Activated CD8-positive, alpha-beta T cell treated with anti-CD3 and anti-CD28 coated beads, Interleukin-2, amount 10 ng/mL, durations not matched to agents 7 days and 5 days (primary cell): ENCODE measurements around the gene ALDOC. TPM values are rescaled to one million over a fixed set of nuclear protein-coding genes. Genes with fewer than 3 reads are reported as not detected.

Experiments
- ATAC-seq: fragments of 150-1000 bp; cut with Tn5 transposase; one replicate; pipeline ENCODE4 v1.10.0; 2021; ENCODE audit warnings: moderate library complexity
- CTCF ChIA-PET: fragments of 350-600 bp; sonication (Branson Sonifier 250); formaldehyde crosslinking; loops from one replicate; lab custom pipeline; 2021; ENCODE audit warnings: antibody characterized with exemption; lab: Charles Lee
- POLR2A ChIA-PET: fragments of 350-600 bp; sonication (Branson Sonifier 250); formaldehyde crosslinking; loops from one replicate; lab custom pipeline; 2021; ENCODE audit warnings: antibody characterized with exemption; lab: Charles Lee
- DNase-seq: peaks from one replicate; pipeline ENCODE4 v3.0.0-alpha.2; 2020
- H3K27ac Mint-ChIP-seq: one replicate; pipeline ENCODE4 v1.8.0; 2021; ENCODE audit warnings: mild to moderate bottlenecking, mixed read lengths
- H3K27me3 Mint-ChIP-seq: one replicate; pipeline ENCODE4 v1.8.0; 2021; ENCODE audit warnings: low read depth, mixed read lengths
- H3K36me3 Mint-ChIP-seq: one replicate; pipeline ENCODE4 v1.8.0; 2021; ENCODE audit warnings: low read depth, mixed read lengths
- H3K4me1 Mint-ChIP-seq: one replicate; pipeline ENCODE4 v1.8.0; 2021; ENCODE audit warnings: low read depth, mixed read lengths
- H3K4me3 Mint-ChIP-seq: one replicate; pipeline ENCODE4 v1.8.0; 2021; ENCODE audit warnings: mild to moderate bottlenecking, mixed read lengths
- H3K9me3 Mint-ChIP-seq: one replicate; pipeline ENCODE4 v1.8.0; 2022; ENCODE audit warnings: mixed read lengths; ENCODE audit not compliant: insufficient read depth
- total RNA-seq, 2 experiments: library from RNA; stranded (reverse); gene quantifications; one replicate each; pipeline ENCODE4 v1.2.3, GENCODE V29; 2021

ALDOC gene
- 10 to 100 TPM; 97.3 to 99.7 TPM for total RNA-seq

DNA sequence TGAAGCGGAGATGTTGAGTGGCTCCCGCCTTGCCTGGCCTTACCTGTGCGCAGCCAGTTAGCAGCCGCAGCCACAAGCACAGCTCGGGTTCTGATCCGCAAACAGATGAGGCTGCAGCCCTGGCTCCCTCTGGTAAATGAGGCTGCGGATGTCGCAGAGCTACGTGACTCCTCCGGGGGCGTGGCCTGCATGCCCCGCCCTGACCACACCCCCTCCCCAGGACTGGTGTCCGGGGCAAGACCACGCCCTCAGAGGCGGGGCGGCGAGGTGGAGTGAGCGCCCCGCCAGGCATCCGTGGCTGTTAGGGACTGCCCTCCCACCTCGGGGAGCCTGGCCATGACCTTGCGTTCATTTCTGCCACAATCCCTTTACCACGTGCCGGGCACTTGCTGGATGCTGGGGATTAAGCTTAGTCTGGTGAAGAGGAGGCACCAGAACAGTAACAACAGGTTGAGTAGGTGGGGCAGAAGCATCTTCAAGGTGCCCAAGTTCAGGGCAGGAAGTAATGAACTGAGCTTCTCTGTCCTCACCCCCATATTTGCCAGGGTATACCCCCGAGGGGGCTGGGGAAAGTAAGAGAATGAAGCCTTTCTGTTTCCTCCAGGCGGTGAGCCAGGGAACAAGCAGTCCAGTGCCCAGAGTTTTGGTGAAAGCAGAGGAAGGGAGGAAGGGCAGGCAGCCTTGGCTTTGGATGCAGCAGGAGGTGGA, at the start of gene ALDOC:
TSS of gene ALDOC (minus strand) at position 138 of the 708 bp plus-strand sequence. CDS start 1,363 bp downstream, outside the sequence.
- no peaks in the 10 kb centered on the region for H3K9me3 Mint-ChIP-seq
- H3K27ac Mint-ChIP-seq, result peak within 1 kb of the TSS; percentile 86
- CTCF ChIA-PET, result interaction anchor here (0.6 to 4.9 kb wide), 11 partner anchors 11 to 349 kb away, joined by 3 to 44 read pairs (median 5); partner anchors contain the start of genes BLTP2, TLCD1 and UNC119
- DNase-seq (peak; percentile 98), ATAC-seq (peak; percentile 95)
- POLR2A ChIA-PET, result interaction anchor here (0.6 to 2.8 kb wide), 9 partner anchors 17 to 85 kb away, joined by 3 to 18 read pairs (median 4); partner anchors contain the start of genes SDF2, SPAG5 and SUPT6H
- H3K36me3 Mint-ChIP-seq, result peaks cover 64% of the 10 kb centered on the region
- H3K4me1 Mint-ChIP-seq, result peaks cover 47% of the 10 kb centered on the region
- H3K4me3 Mint-ChIP-seq, result peak within 1 kb of the TSS; percentile 84
- H3K27me3 Mint-ChIP-seq, result no peaks in the 10 kb centered on the region

GRCh38 chr17:28624148-28624547, 47.5 kb upstream of the ALDOC start:
- Mint-ChIP-seq H3K27ac (no peak overlapping the region), H3K4me3 (no peak overlapping the region), H3K4me1 (no peaks in the 10 kb centered on the region), H3K36me3 (peaks cover 67% of the 10 kb centered on the region), H3K27me3 (no peaks in the 10 kb centered on the region), H3K9me3 (no peaks in the 10 kb centered on the region)
- CTCF ChIA-PET, result interaction anchor here (0.6 to 2.7 kb wide), 3 partner anchors 10 to 22 kb away, joined by 3 to 14 read pairs (median 3); partner anchors contain the start of gene RSKR
- DNase-seq, result no peak
- no peak for ATAC-seq
- POLR2A ChIA-PET, result interaction anchor here (1.6 kb wide), 1 partner anchor 20 kb away, joined by 6 read pairs; the partner anchor contains the start of gene BLTP2

GRCh38 chr17:28623696-28624095, 47.0 kb upstream of the ALDOC start:
- ATAC-seq (no peak), DNase-seq (no peak)
- ChIA-PET POLR2A (interaction anchor here (0.7 to 1.6 kb wide), 2 partner anchors 20 to 51 kb away, joined by 6 read pairs; partner anchors contain the start of gene BLTP2), CTCF (interaction anchor here (0.6 to 2.7 kb wide), 3 partner anchors 10 to 22 kb away, joined by 3 to 14 read pairs (median 3); partner anchors contain the start of gene RSKR)
- no peak overlapping the region for H3K27ac Mint-ChIP-seq
- no peaks in the 10 kb centered on the region for H3K4me1 Mint-ChIP-seq
- peaks cover 71% of the 10 kb centered on the region for H3K36me3 Mint-ChIP-seq
- H3K4me3 Mint-ChIP-seq, result no peak overlapping the region
- no peaks in the 10 kb centered on the region for H3K9me3 Mint-ChIP-seq
- H3K27me3 Mint-ChIP-seq, result no peaks in the 10 kb centered on the region

DNA sequence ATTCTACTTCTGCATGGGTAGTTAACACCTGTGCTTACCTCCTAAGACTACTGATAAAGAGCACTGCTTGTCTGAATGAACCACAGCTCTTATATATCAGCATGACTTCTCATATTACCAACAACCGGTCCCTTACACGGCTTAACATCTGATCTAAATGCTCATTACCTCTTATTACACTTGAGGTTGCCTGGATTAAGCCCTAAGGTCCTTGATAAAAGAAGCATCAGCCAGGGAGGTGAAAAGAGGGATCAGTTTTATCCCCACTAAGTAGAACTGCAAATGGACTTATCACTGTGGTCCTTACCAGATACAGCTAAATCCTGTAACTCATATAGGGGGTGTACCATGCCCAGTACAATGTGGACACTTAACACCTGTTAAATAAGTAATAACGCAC, 45.5 kb upstream of the ALDOC start:
- DNase-seq (no peak), ATAC-seq (no peak)
- Mint-ChIP-seq H3K27ac (no peak overlapping the region), H3K4me3 (no peak overlapping the region), H3K9me3 (no peaks in the 10 kb centered on the region), H3K27me3 (no peaks in the 10 kb centered on the region), H3K4me1 (no peaks in the 10 kb centered on the region), H3K36me3 (peaks cover 71% of the 10 kb centered on the region)
- POLR2A ChIA-PET, result no interaction called here
- CTCF ChIA-PET, result no interaction called here

DNA sequence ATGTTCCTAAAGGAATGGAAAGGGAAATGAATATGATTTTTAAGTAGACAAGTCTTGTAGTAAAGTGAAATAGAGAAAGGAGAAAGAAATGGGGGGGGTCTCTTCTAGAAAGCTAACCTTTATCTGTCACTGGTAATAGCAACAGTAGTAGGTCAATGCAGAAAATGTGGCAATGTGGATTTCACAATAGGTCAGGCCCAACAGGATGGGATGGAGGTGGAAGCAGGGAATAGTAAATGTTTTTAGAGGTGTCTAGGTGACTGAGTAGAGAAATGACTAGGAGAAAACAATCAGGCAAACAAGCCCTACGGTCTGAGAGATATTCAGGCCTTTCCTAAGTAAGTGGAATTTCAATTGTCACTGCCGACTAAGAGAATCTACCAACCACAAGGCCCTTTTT, 43.3 kb upstream of the ALDOC start:
- DNase-seq, result no peak
- Mint-ChIP-seq H3K27me3 (no peaks in the 10 kb centered on the region), H3K27ac (no peak overlapping the region), H3K36me3 (peaks cover 83% of the 10 kb centered on the region), H3K9me3 (no peaks in the 10 kb centered on the region), H3K4me3 (no peak overlapping the region), H3K4me1 (no peaks in the 10 kb centered on the region)
- no peak for ATAC-seq
- CTCF ChIA-PET, result interaction anchor here (0.7 to 1.0 kb wide), 3 partner anchors 24 to 144 kb away, joined by 3 read pairs; no protein-coding TSS in a partner anchor
- POLR2A ChIA-PET, result interaction anchor here (1.1 kb wide), 1 partner anchor 20 kb away, joined by 3 read pairs; no protein-coding TSS in a partner anchor

DNA sequence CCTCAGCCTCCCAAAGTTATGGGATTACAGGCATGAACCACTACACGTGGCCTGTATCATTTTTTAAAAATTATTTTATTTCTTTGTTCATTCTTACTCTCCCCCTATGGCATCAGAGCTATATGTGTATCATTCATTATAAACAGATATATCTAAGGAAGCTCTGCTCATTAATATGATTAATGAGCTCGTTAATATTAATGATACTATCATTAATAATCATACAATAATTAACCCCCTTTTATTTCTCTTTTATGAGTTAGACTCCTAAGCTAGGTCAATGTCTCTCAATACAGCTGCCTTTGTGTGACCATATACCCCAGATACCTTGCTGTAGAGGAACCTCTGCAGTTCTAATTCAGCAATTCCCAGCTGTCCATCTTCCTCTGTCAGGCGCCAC, 41.8 kb upstream of the ALDOC start:
- POLR2A ChIA-PET, result interaction anchor here (0.8 to 1.7 kb wide), 2 partner anchors 17 to 19 kb away, joined by 3 to 8 read pairs; no protein-coding TSS in a partner anchor
- no peak for ATAC-seq
- DNase-seq, result no peak
- Mint-ChIP-seq H3K9me3 (no peaks in the 10 kb centered on the region), H3K4me3 (no peak overlapping the region), H3K27ac (no peak overlapping the region), H3K36me3 (peaks cover 79% of the 10 kb centered on the region), H3K27me3 (no peaks in the 10 kb centered on the region), H3K4me1 (peaks cover 3% of the 10 kb centered on the region)
- CTCF ChIA-PET, result interaction anchor here (1.3 kb wide), 1 partner anchor 145 kb away, joined by 4 read pairs; no protein-coding TSS in a partner anchor

DNA sequence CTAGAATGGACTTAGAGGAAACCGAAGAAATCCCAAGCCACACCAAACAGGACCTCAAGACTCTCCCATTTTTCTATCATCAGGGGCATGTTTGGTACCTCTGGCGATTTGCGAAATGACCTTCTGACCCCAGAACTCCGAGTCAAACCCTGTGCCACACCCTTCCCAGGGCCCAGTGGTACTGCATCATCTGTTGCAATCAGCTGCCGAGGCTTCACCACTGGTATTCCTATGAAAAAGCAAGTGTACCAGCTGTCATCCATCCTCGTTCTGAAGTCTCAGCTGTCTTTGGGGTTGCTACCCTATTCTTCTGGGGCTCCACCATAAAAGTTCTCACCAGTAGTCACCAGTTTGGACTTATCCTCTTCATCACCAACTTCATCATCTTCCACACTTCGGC, 39.6 kb upstream of the ALDOC start:
- DNase-seq, result no peak
- ATAC-seq, result no peak
- H3K9me3 Mint-ChIP-seq, result no peaks in the 10 kb centered on the region
- ChIA-PET POLR2A (no interaction called here), CTCF (interaction anchor here (0.7 to 0.8 kb wide), 2 partner anchors 31 to 68 kb away, joined by 3 to 4 read pairs; no protein-coding TSS in a partner anchor)
- H3K27me3 Mint-ChIP-seq, result no peaks in the 10 kb centered on the region
- H3K4me1 Mint-ChIP-seq, result peaks cover 3% of the 10 kb centered on the region
- peaks cover 75% of the 10 kb centered on the region for H3K36me3 Mint-ChIP-seq
- H3K27ac Mint-ChIP-seq, result no peak overlapping the region
- H3K4me3 Mint-ChIP-seq, result no peak overlapping the region

GRCh38 chr17:28615260-28615940, 38.7 kb upstream of the ALDOC start:
- Mint-ChIP-seq H3K9me3 (no peaks in the 10 kb centered on the region), H3K4me1 (peaks cover 3% of the 10 kb centered on the region), H3K4me3 (no peak overlapping the region), H3K36me3 (peaks cover 71% of the 10 kb centered on the region), H3K27me3 (no peaks in the 10 kb centered on the region), H3K27ac (no peak overlapping the region)
- no peak for ATAC-seq
- ChIA-PET CTCF (no interaction called here), POLR2A (no interaction called here)
- no peak for DNase-seq

DNA sequence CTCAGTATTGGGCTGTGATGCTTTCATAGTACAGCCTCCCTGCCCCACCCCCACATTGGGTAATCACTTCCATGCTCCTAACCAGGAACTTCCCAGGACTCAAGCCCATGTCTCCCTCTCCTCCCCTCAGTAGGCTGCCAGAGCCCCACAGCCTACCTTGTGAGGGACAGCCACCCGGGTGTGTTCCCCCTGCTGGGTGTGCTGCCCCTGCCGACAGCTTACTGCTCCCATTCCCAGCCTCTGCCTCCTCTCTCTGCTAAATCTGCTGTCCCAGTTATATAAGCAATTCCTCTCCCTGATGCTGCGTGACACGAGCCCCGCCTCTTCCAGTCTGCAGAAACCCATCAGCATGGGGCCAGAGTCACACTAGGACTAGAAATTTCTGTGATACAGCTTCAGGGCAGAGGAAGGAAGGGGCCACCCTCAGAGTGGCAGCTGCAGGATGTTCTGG, 37.3 kb upstream of the ALDOC start, which contains the start of gene RSKR:
TSS of gene RSKR (minus strand) at position 255 of the 451 bp plus-strand sequence. CDS start at position 231, 24 bp downstream.
- Mint-ChIP-seq H3K36me3 (peaks cover 64% of the 10 kb centered on the region), H3K27ac (peak within 1 kb of the TSS; percentile 56), H3K4me3 (no peak within 1 kb of the TSS), H3K9me3 (no peaks in the 10 kb centered on the region), H3K4me1 (peaks cover 3% of the 10 kb centered on the region), H3K27me3 (no peaks in the 10 kb centered on the region)
- POLR2A ChIA-PET, result interaction anchor here (0.9 to 1.7 kb wide), 2 partner anchors 12 to 79 kb away, joined by 3 read pairs; no protein-coding TSS in a partner anchor
- CTCF ChIA-PET, result interaction anchor here (0.8 to 2.8 kb wide), 5 partner anchors 10 to 120 kb away, joined by 3 to 14 read pairs (median 11); no protein-coding TSS in a partner anchor
- ATAC-seq, result no peak
- no peak for DNase-seq

DNA sequence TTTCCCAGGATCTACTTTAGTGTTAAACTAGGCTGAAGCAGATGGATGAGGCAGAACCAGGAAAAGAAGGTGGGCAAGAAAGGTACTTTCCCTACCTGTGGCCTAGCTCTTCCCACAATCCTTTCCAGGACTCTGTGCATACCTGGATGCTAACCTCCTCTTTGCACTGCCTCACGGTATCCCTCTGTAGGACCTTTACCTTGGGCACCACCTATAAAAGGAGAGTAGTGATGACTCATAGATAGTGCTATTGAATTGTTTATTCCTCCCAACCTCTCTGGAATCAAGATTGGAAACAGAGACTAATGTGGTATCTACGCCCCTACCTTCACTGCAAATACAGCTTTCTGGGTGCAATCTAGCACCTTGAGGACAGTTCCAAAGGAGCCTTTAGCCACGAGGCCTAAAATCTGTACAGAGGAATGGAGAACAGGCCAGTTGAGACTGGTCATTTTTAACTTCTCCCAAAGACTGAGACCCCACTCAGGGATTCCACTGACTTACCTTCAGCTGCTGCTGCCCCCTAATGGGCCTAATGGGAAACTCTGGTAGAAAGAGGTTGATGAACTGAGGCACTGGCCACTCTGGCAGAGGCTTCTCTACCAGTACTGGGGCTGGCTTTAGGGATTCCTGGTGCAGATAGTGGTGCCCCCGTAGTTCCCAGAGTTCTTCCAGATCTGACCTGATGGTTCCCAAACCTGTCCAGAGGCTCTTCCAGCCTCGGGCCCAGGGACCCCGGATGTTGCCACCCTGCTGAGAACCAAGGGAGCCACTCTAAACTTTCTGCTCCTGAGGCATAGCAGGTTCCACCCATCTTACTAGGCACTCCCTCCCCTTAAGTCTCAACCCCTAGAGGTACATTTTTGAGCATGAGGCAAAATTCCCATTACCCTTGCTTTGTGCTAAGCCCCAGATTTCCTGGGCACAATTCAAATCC, 36.5 kb upstream of the ALDOC start:
- no peak overlapping the region for H3K27ac Mint-ChIP-seq
- ChIA-PET POLR2A (interaction anchor here (0.6 to 1.7 kb wide), 3 partner anchors 11 to 80 kb away, joined by 3 read pairs; no protein-coding TSS in a partner anchor), CTCF (interaction anchor here (0.7 to 3.3 kb wide), 22 partner anchors 11 to 125 kb away, joined by 3 to 17 read pairs (median 3); partner anchors contain the start of genes BLTP2, SDF2 and SUPT6H)
- H3K9me3 Mint-ChIP-seq, result no peaks in the 10 kb centered on the region
- H3K4me1 Mint-ChIP-seq, result peaks cover 3% of the 10 kb centered on the region
- peak; percentile 39 for DNase-seq
- H3K27me3 Mint-ChIP-seq, result no peaks in the 10 kb centered on the region
- ATAC-seq, result peak; percentile 69
- no peak overlapping the region for H3K4me3 Mint-ChIP-seq
- peaks cover 63% of the 10 kb centered on the region for H3K36me3 Mint-ChIP-seq
